Osteocyte (in vitro differentiated cells): ENCODE results near the gene NSUN6. TPM values are rescaled to one million over a fixed set of nuclear protein-coding genes. Genes with fewer than 3 reads are reported as not detected.

ENCODE experiments used
- DNase-seq: peaks from one replicate; pipeline ENCODE4 v3.0.0; 2021; ENCODE audit warnings: mixed read lengths; ENCODE audit not compliant: unreplicated experiment; ENCODE audit errors: extremely low spot score
- H3K27ac Mint-ChIP-seq: one replicate; pipeline ENCODE4 v1.8.0; 2021; ENCODE audit warnings: mild to moderate bottlenecking, mixed read lengths; ENCODE audit not compliant: unreplicated experiment
- H3K27me3 Mint-ChIP-seq: one replicate; pipeline ENCODE4 v1.8.0; 2021; ENCODE audit warnings: mixed read lengths; ENCODE audit not compliant: unreplicated experiment
- H3K36me3 Mint-ChIP-seq: one replicate; pipeline ENCODE4 v1.8.0; 2021; ENCODE audit warnings: mixed read lengths; ENCODE audit not compliant: unreplicated experiment
- H3K4me1 Mint-ChIP-seq: one replicate; pipeline ENCODE4 v1.8.0; 2021; ENCODE audit warnings: mixed read lengths; ENCODE audit not compliant: unreplicated experiment
- H3K4me3 Mint-ChIP-seq: one replicate; pipeline ENCODE4 v1.8.0; 2021; ENCODE audit warnings: mild to moderate bottlenecking, moderate library complexity, mixed read lengths; ENCODE audit not compliant: unreplicated experiment
- H3K9me3 Mint-ChIP-seq: one replicate; pipeline ENCODE4 v1.8.0; 2021; ENCODE audit warnings: mixed read lengths; ENCODE audit not compliant: unreplicated experiment
- total RNA-seq: library from RNA; stranded (reverse); gene quantifications from 2 replicates; pipeline ENCODE4 v1.2.1, GENCODE V29; 2021
- TF ChIP-seq, protein P1 (sequence below): fragments of 200-600 bp; sonication (generic); IDR thresholded peaks from 2 replicates; pipeline ENCODE4 v1.5.0; 2021; ENCODE audit warnings: antibody characterized with exemption, mild to moderate bottlenecking, moderate library complexity

Gene NSUN6
- total RNA-seq, 1 donor from 2014 or later, result 8.3 TPM

GRCh38 chr10:18583575-18584270 is 67.7 kb downstream of the NSUN6 start:
- no peak overlapping the region for H3K4me3 Mint-ChIP-seq
- H3K27me3 Mint-ChIP-seq, result no peaks in the 10 kb centered on the region
- no peak overlapping the region for H3K27ac Mint-ChIP-seq
- TF ChIP-seq, protein P1, sequence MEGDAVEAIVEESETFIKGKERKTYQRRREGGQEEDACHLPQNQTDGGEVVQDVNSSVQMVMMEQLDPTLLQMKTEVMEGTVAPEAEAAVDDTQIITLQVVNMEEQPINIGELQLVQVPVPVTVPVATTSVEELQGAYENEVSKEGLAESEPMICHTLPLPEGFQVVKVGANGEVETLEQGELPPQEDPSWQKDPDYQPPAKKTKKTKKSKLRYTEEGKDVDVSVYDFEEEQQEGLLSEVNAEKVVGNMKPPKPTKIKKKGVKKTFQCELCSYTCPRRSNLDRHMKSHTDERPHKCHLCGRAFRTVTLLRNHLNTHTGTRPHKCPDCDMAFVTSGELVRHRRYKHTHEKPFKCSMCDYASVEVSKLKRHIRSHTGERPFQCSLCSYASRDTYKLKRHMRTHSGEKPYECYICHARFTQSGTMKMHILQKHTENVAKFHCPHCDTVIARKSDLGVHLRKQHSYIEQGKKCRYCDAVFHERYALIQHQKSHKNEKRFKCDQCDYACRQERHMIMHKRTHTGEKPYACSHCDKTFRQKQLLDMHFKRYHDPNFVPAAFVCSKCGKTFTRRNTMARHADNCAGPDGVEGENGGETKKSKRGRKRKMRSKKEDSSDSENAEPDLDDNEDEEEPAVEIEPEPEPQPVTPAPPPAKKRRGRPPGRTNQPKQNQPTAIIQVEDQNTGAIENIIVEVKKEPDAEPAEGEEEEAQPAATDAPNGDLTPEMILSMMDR, result peak; percentile 32
- H3K9me3 Mint-ChIP-seq, result peaks cover 1% of the 10 kb centered on the region
- H3K4me1 Mint-ChIP-seq, result no peaks in the 10 kb centered on the region
- H3K36me3 Mint-ChIP-seq, result peaks cover 36% of the 10 kb centered on the region
- DNase-seq, result no peak

GRCh38 chr10:18582803-18583202 is 68.6 kb downstream of the NSUN6 start:
- Mint-ChIP-seq H3K27ac (no peak overlapping the region), H3K4me1 (no peaks in the 10 kb centered on the region), H3K4me3 (no peak overlapping the region), H3K36me3 (peaks cover 41% of the 10 kb centered on the region), H3K27me3 (no peaks in the 10 kb centered on the region), H3K9me3 (peaks cover 6% of the 10 kb centered on the region)
- no peak for DNase-seq
- TF ChIP-seq, protein P1, result no peak

GRCh38 chr10:18577823-18578685 is 73.3 kb downstream of the NSUN6 start:
- Mint-ChIP-seq H3K4me1 (no peaks in the 10 kb centered on the region), H3K4me3 (no peak overlapping the region), H3K27me3 (no peaks in the 10 kb centered on the region), H3K36me3 (peaks cover 29% of the 10 kb centered on the region), H3K9me3 (peaks cover 18% of the 10 kb centered on the region), H3K27ac (no peak overlapping the region)
- DNase-seq, result no peak
- TF ChIP-seq, protein P1, result no peak

DNA sequence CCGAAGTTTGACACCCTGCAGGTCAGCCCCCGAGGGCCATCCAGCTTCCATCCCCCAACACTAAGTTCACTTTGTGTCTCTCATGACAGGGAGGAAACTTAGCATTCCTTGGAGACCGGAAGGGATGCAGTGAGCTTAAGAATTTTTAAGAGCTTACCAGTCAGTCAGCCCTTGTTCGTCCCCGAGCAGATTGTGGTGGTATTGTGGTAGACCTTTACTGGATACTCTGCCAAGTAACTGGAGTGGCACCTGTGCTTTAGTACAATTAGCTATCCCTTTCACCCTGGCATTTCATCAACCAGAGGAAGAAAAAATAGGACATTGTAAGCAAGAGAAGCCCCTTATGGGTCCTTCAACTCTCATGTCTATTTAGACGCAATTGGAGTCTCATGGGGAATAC is 74.8 kb downstream of the NSUN6 start:
- Mint-ChIP-seq H3K4me1 (no peaks in the 10 kb centered on the region), H3K27me3 (no peaks in the 10 kb centered on the region), H3K4me3 (no peak overlapping the region), H3K36me3 (peaks cover 23% of the 10 kb centered on the region), H3K9me3 (peaks cover 18% of the 10 kb centered on the region), H3K27ac (no peak overlapping the region)
- DNase-seq, result no peak
- TF ChIP-seq, protein P1, result no peak

- Mint-ChIP-seq H3K4me3 (no peak overlapping the region), H3K27ac (no peak overlapping the region), H3K27me3 (no peaks in the 10 kb centered on the region), H3K36me3 (peaks cover 7% of the 10 kb centered on the region), H3K4me1 (no peaks in the 10 kb centered on the region), H3K9me3 (peaks cover 12% of the 10 kb centered on the region)
- no peak for DNase-seq
- TF ChIP-seq, protein P1, result no peak
These were observed 78.3 kb downstream of the NSUN6 start for GRCh38 chr10:18572959-18573561.
